Stimulated activated CD8-positive, alpha-beta memory T cell treated with anti-CD3 and anti-CD28 coated beads, Interleukin-12 subunit alpha, Interleukin-12 subunit beta, amount 100 ng/mL, for 24 hours (primary cell): Measurements from ENCODE around the gene GLP2R.
"Not testable (repeated sequence)": the region's sequence is repeated elsewhere in the genome, so short reads cannot be mapped to it uniquely, and the experiment has no call there.

ENCODE experiments used
- DNase-seq: peaks from one replicate; pipeline ENCODE4 v3.0.0-alpha.2; 2020; ENCODE audit errors: extremely low read depth

GLP2R gene, protein sequence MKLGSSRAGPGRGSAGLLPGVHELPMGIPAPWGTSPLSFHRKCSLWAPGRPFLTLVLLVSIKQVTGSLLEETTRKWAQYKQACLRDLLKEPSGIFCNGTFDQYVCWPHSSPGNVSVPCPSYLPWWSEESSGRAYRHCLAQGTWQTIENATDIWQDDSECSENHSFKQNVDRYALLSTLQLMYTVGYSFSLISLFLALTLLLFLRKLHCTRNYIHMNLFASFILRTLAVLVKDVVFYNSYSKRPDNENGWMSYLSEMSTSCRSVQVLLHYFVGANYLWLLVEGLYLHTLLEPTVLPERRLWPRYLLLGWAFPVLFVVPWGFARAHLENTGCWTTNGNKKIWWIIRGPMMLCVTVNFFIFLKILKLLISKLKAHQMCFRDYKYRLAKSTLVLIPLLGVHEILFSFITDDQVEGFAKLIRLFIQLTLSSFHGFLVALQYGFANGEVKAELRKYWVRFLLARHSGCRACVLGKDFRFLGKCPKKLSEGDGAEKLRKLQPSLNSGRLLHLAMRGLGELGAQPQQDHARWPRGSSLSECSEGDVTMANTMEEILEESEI

DNA sequence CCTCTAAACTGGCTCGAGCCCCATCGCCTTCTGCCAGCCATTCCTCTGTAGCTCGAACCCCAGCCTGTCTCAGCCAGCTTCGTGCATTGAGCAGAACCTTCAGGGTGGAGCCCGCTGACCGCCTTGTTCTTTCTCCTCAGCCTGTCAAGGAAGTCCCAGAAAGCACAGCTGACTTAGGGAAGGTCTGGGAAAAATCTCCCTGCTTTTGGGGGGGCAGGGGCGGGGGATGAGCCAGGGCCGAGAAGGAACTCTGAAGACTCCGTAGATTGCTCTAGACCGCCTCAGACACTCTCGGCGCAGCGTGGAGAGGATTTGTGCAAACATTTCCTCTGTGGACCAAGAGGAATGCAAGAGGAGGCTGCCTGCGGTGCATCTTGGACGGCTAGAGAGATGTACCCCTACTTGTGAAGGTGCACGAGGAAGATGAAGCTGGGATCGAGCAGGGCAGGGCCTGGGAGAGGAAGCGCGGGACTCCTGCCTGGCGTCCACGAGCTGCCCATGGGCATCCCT lies at the start of gene GLP2R:
TSS of gene GLP2R (plus strand) at position 284 of the 510 bp plus-strand sequence. CDS start at position 424, 140 bp downstream.
- DNase-seq, result no peak

DNA sequence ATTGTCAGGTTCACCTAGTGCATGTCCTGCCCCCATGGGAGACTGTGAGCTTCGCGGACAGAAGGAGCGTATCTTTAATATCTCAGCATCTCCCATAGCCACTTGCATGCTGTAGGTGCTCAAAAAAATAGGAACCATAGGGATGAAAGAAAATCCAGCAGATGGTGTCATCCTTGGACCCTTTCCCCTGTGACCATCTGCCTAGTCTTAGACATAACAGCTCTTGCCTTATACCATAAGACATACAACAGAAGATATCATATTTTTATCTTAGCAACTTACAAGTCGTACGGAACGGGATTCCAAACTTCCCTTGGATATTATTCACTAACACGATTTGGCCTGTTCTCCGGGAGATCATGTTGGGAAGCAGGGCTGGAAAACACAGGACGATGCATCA lies 48.8 kb upstream of the GLP2R start:
- DNase-seq, result no peak

GRCh38 chr17:9780552-9780951 lies 45.2 kb upstream of the GLP2R start:
- DNase-seq, result no peak

- no peak for DNase-seq
These were observed 42.7 kb upstream of the GLP2R start for GRCh38 chr17:9783050-9783449.

DNA sequence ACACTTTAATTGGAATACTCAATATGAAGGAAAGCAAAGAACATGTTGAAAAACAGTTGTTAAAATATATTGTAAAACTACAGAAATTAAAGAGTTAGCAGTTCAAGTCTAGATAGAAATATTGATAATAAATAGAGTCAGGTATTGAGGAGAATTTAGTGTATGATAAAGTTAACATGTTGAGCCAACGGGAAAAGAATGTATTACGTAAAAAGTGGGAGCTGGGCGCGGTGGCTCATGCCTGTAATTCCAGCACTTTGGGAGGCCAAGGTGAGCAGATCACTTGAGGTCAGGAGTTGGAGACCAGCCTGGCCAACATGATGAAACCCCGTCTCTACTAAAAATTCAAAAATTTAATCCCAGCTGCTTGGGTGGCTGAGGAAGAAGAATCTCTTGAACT lies 42.3 kb upstream of the GLP2R start:
- not testable (repeated sequence) for DNase-seq

DNA sequence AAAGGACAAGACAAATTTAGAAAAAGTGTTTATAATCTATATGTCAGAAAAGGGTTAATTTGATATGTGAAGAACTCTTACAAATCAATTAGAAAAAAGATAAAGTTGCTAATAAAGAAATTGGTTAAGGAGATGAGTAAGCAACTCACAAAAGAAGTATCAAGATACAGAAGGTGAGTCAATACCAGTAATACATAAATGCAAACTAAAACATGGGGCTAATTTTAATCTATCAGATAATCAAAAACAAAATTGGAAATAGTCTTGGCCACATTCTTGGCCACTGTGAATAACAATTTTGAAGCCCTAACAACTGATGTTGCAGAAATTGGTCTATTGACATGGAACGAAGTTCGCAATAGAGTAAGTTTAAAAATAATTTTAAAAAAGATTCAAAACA lies 41.2 kb upstream of the GLP2R start:
- DNase-seq, result no peak

DNA sequence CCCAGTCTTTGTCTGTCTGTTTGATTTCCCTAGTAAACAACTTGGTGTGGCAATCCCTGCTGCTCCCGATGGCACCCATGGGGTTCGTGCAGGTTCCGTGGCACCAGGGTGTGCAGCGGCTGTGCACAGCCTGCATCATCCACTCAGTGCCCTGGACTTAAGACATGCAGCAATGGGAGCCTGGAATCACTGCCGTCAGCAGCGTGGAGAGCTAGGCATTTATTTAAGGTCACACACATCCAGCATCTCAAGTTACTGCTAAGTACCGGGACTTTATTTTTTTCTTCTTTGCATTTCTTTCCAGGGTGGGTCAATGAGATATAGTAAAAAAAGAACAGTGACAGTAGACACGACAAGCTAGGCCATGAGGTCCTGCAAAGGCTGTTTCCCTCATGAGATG lies 37.1 kb upstream of the GLP2R start:
- no peak for DNase-seq

DNA sequence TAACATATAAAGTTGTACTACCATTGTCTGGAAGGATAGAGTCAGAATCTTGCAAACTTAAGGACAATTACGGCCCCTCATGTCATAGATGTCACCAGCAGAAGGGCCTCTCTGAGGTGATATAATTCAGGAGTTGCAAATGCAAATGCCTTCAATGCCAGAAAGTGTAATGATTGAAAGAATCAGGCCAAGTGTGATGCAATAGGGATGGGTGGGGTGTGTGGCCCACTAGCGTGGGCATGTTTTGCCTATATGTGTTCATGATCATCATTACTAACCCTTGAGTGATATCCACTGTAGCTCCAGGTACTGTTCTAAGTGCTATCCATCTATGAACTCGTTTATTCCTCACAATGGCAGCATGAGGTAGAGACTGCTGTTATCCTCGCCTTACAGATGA lies 35.4 kb upstream of the GLP2R start:
- no peak for DNase-seq

DNA sequence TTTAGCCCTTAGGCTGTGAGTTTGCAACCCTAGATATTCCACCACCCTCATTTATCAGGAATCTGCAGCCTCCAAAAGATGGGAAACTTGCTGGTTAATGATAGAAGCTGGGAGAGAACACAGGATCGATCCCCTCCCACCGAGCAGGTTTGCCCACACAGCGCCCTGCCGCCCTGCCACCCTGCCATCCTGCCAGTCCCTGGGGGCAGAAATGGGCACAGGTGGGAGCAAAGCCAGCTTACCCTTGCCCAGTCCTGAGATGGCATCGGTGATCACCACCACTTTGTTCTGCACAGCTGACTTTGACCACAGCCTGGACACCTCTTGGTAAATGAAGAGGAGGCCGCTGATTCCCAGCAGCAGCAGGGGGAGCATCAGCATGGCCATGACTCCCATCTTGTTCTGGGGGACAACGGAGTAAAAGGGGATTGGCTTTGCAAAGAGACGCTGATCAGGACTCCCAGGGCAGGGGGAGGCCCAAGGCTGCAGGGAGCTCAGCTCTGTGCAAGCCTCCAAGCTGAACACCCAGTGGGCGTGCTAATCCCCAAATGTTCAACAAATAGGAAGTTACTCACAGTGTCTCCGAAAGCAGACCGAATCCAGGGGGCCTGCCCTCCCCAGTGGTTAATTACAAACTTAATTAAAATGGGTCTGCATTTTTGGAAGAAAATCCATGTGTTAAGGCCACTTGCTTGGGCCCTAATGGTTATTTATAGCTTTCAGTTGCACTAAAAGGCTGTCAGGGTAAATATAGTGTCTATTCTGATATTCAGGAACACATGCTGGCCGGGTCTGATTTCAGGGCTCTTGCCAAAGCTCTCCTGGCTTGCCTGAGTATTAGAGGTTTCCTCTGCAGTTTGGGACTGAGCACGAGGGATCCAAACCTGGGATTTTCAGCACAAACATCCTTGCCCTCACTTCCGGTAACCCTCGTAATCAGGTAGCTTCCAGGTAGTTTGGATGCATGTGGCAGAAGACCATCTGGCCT lies 34.5 kb upstream of the GLP2R start, which contains the start of gene DHRS7C:
TSS of gene DHRS7C (minus strand) at position 704 of the 988 bp plus-strand sequence. CDS start at position 396, 308 bp downstream.
- no peak for DNase-seq

DNA sequence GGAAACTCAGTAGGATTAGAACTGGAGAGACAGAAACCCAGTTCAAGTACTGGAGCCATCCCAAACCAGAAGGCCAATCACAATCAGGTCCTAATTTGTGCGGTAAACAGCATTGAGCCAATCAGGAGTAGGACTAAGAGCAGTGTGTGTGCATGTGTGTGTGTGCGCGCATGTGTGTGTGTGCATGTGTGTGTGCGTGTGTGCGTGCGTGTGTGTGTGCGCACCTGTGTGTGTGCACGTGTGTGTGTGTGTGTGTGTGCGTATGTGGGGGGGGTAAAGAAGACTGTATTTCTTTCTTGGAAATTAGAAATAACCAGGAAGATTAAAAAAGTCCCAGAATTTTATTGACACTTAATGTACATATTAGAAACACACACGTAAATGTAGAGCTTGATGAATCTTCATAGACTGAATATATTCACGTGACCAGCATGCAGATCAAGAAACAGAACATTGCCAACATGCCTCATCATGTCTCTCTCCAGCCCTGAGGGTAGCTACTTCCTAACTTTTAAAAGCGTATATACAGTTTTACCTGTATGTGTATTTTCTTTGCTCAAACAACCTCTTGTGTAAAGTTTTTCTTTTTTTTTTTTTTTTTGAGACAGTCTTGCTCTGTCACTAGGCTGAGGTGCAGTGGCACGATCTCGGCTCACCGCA lies 33.4 kb upstream of the GLP2R start:
- no peak for DNase-seq

GRCh38 chr17:9798008-9798407 lies 27.7 kb upstream of the GLP2R start:
- no peak for DNase-seq

- DNase-seq, result no peak
These were observed 27.0 kb upstream of the GLP2R start for GRCh38 chr17:9798724-9799123.

DNA sequence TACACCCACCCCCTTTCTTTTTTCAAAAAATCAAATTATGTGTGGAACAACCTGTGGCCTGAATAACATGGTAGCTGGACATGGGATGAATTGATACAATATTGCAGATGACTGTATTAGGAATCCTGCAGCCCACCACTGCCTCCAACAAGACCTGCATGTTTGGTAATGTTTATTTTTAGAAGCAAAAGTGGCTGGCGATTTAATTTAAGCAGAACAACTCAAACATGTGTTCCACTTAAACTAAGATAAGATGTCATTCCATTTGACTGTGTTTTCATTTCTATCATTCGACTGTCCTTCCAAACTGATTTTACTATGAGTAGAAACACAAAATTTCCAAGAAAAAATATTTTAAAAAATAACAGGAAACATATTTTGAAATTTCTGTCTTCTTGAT lies 24.2 kb upstream of the GLP2R start:
- DNase-seq, result no peak

DNA sequence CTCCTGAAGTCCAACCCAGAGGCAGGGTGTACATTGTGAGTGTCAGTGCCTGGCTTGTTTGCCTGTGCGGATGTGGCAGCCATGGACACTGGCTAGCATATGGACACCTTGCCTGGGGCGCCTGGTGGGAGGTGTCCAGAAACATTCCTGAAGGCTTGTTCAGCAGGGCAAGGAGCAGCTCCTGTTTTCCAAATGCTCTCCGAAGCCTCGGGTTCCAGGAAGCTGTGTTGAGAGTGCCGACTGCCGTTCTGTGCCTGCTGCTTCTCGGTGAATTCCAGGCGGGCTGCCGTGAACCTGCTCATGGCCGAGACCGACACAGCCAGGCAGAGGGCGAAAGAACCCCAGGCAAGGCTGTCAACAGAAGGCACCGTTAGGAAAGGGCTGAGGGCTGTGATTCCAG lies 23.4 kb upstream of the GLP2R start:
- no peak for DNase-seq

DNA sequence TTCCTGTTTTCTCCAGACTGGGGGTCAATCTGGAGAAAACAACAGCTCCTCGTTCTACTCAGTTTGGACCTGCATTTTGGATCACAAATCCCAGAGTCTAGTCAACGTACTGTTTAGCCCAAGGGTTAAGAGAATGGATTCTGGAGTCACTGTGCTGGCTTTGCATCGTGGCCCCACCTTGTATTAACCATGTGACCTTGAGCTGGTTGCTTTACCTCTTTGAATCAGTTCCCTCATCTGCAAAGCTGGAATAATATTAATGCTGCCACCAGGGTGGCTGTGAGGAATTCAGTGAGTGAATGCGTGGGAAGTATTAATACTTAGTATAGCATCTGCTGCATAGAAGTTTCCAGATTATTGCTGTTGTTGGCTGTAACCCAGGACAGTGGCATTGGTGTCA lies 23.0 kb upstream of the GLP2R start:
- DNase-seq, result no peak

DNA sequence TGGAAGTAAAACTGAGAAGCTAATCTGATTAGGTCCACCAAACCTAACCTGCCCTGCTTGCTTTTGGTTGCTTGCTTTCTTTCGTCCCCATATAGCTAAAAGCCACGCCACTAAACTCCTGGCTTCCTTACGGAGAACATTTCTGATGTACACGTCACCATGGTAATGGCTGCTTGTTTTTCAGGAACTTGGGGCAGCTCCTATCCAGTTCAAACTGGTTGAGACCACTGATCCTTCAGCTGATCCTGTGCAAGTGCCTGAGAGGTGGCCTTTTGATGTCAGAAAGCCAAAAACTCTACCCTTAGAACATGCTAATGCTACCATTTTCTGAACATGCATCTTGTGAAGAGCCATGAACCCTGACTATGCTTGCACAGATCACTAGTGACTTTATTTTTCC lies 20.0 kb upstream of the GLP2R start:
- no peak for DNase-seq

- DNase-seq, result no peak
These were observed 19.0 kb upstream of the GLP2R start for GRCh38 chr17:9806699-9807098.

DNA sequence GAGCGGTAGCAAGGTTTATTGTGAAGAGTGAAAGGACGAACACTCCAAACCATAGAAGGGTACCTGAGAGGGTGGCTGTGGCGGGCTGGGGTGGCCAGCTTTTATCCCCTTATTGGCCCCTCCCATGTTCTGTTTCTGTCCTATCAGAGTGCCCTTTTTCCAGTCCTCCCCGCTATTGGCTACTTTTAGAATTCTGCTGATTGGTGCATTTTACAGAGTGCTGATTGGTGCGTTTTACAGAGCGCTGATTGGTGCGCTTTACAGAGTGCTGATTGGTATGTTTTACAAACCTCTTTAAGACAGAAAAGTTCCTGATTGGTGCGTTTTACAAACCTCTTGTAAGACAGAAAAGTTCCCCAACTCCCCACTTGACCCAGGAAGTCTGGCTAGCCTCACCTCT lies 16.3 kb upstream of the GLP2R start:
- DNase-seq, result no peak

GRCh38 chr17:9810100-9810949 lies 15.4 kb upstream of the GLP2R start:
- DNase-seq, result no peak

DNA sequence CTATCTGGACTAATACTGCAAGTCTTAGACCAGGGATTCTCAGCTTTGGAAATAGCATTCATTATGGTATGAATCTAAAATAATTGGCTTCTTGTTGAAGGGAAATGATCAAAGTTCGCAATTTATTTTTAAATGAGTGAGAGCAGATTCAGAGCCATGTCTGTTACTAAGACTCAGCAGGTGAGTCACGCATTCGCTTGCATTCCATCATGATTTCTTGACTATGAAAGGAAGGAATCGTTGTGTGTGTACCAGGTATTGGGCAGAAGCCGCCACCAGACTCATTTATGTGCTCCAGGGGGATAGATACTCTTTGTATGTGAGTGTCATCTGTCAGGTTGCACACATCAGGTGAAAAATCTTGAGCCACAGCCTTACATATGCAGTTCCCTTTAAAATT lies 14.6 kb upstream of the GLP2R start:
- DNase-seq, result no peak

DNA sequence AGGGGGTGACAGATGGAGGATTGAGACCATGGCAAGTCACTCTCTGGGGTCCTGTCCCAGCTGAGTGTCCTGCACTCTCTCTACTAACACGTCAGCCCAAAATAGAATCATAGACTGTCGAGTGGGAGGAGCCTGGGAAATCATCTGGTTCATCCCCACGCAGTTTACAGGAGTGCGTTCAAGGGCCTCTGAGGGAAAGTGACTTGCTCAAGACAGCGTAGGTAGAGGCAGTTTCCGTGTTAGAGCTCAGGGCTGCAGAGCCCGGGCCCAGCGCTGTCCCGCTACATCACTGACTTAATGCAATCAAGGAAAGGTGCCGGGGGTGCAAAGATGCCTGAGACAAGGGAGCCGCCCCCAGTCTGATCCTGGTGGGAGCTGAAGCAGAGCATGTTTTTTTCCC lies 14.2 kb upstream of the GLP2R start:
- DNase-seq, result no peak
